ENCODE data around the gene SLC35F4. TPM values are rescaled to one million over a fixed set of nuclear protein-coding genes. Genes with fewer than 3 reads are reported as not detected.

Gene SLC35F4
- total RNA-seq, 1 experiment from 2014 or later = not detected

DNA sequence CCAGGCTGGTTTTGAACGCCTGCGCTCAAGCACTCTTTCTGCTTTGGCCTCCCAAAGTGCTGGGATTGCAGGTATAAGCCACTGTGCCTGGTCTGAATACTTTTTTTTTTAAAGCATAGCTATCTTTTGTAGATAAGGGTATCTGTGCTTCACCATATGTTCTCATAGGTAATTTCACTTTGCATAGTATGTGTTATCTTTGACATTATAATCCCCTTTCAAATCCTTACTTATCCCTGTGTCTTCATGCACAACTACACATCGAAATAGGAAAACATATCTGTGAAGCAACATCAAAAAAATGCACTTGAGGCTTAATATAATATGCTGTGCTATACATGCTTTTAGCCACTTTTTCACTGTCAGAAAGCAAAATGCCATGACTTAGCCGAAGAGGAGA, 94.1 kb downstream of the SLC35F4 start:
- Histone ChIP-seq H3K9ac (ENCODE audit: low read length) (no peak overlapping the region), H2AFZ (ENCODE audit: low read depth, low read length, poor library complexity, severe bottlenecking) (no peak overlapping the region), H3K4me3 (replicated peaks in 1 of 2; ENCODE audit: low read depth in 1 of 2, low read length in 2 of 2) (no peak overlapping the region), H3K36me3 (ENCODE audit: control insufficient read depth in 1 of 2, insufficient read depth in 2 of 2, low read length in 2 of 2) (no peaks in the 10 kb centered on the region), H3K9me2 (ENCODE audit: insufficient read depth) (no peaks in the 10 kb centered on the region), H3K27me3 (ENCODE audit: insufficient read depth, low read length) (no peaks in the 10 kb centered on the region; the same call in none of the 2 replicates), H3K27ac (ENCODE audit: low read depth, low read length) (no peak overlapping the region), H3K9me3 (ENCODE audit: control insufficient read depth in 1 of 2, insufficient read depth in 1 of 2, low read depth in 1 of 2, low read length in 2 of 2) (no peaks in the 10 kb centered on the region), H3K79me2 (ENCODE audit: insufficient read depth, low read length) (no peaks in the 10 kb centered on the region), H4K20me1 (ENCODE audit: insufficient read depth) (no peaks in the 10 kb centered on the region; the same call in 1 of the 2 replicates), H3K4me1 (ENCODE audit: control insufficient read depth in 1 of 2, insufficient read depth in 2 of 2, low read length in 2 of 2) (no peaks in the 10 kb centered on the region), H3K4me2 (ENCODE audit: low read length) (no peak overlapping the region)
- RAD21 ChIA-PET (ENCODE audit: low non-redundant PET in 1 of 2, low total read pairs in 2 of 2, uncharacterized antibody in 2 of 2, unreplicated experiment in 2 of 2) = no interaction called here
- DNase-seq (ENCODE audit: low read depth, low spot score) (no peak), ATAC-seq (no peak)
- POLR2A ChIA-PET = no interaction called here
- CTCF ChIA-PET = no interaction called here
- no TSS peak for BruUV-seq (replicated peaks)
- intact Hi-C loops (cut with micrococcal nuclease) = no loop called here
- TF ChIP-seq ZFX (IDR thresholded peaks at IDR 0.05) (no peak), EZH2 (IDR thresholded peaks at IDR 0.05) (no peak)
- TF ChIP-seq, protein P1, sequence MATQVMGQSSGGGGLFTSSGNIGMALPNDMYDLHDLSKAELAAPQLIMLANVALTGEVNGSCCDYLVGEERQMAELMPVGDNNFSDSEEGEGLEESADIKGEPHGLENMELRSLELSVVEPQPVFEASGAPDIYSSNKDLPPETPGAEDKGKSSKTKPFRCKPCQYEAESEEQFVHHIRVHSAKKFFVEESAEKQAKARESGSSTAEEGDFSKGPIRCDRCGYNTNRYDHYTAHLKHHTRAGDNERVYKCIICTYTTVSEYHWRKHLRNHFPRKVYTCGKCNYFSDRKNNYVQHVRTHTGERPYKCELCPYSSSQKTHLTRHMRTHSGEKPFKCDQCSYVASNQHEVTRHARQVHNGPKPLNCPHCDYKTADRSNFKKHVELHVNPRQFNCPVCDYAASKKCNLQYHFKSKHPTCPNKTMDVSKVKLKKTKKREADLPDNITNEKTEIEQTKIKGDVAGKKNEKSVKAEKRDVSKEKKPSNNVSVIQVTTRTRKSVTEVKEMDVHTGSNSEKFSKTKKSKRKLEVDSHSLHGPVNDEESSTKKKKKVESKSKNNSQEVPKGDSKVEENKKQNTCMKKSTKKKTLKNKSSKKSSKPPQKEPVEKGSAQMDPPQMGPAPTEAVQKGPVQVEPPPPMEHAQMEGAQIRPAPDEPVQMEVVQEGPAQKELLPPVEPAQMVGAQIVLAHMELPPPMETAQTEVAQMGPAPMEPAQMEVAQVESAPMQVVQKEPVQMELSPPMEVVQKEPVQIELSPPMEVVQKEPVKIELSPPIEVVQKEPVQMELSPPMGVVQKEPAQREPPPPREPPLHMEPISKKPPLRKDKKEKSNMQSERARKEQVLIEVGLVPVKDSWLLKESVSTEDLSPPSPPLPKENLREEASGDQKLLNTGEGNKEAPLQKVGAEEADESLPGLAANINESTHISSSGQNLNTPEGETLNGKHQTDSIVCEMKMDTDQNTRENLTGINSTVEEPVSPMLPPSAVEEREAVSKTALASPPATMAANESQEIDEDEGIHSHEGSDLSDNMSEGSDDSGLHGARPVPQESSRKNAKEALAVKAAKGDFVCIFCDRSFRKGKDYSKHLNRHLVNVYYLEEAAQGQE (IDR thresholded peaks at IDR 0.05; ENCODE audit: low read depth) = no peak

DNA sequence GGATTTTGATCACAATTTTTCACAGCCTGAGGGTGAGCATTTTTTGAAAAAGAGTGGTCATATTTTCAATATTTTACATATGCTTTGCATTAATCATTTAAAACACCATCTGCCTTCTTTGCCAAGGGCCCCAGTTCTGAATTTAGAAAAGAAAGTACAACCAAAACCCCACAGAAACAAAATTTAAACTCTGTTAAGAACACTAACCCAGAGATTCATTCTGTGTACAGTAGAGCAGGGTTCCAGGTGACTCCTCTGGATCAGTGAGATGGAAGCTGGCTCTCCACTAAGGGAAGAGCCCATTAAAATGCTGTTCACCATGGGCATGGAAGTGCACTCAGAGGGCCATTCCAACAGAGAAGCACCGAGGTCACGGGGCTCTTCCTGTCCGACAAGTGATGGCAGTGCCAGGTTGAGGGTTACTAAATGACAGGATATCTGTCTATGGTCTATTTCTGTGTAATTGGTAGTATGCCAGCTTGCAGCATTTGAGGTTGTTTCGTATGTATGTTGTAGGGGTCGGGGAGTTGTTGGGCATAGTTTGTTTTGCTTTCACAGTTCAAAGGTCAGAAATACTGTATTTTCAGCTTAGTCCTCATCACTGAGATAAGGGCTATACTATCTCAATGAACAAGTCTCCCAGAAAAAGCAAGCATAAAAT, 95.9 kb downstream of the SLC35F4 start:
- no peaks in the 10 kb centered on the region for H3K36me3 ChIP-seq (ENCODE audit: control insufficient read depth in 1 of 2, insufficient read depth in 2 of 2, low read length in 2 of 2)
- no peak for ATAC-seq

More for the DNA sequence above, 95.9 kb downstream of the SLC35F4 start:
- Histone ChIP-seq H3K9ac (ENCODE audit: low read length) (no peak overlapping the region), H3K27ac (ENCODE audit: low read depth, low read length) (no peak overlapping the region), H2AFZ (ENCODE audit: low read depth, low read length, poor library complexity, severe bottlenecking) (no peak overlapping the region), H3K27me3 (ENCODE audit: insufficient read depth, low read length) (no peaks in the 10 kb centered on the region; the same call in none of the 2 replicates), H3K9me3 (ENCODE audit: control insufficient read depth in 1 of 2, insufficient read depth in 1 of 2, low read depth in 1 of 2, low read length in 2 of 2) (no peaks in the 10 kb centered on the region), H3K79me2 (ENCODE audit: insufficient read depth, low read length) (no peaks in the 10 kb centered on the region), H3K9me2 (ENCODE audit: insufficient read depth) (no peaks in the 10 kb centered on the region), H3K4me2 (ENCODE audit: low read length) (no peak overlapping the region), H4K20me1 (ENCODE audit: insufficient read depth) (no peaks in the 10 kb centered on the region; the same call in 1 of the 2 replicates), H3K4me3 (replicated peaks in 1 of 2; ENCODE audit: low read depth in 1 of 2, low read length in 2 of 2) (no peak overlapping the region), H3K4me1 (ENCODE audit: control insufficient read depth in 1 of 2, insufficient read depth in 2 of 2, low read length in 2 of 2) (no peaks in the 10 kb centered on the region)
- CTCF ChIA-PET = no interaction called here
- intact Hi-C loops (cut with micrococcal nuclease) = no loop called here
- DNase-seq (ENCODE audit: low read depth, low spot score) = no peak
- no TSS peak for BruUV-seq (replicated peaks)
- POLR2A ChIA-PET = no interaction called here
- TF ChIP-seq SRF (IDR thresholded peaks at IDR 0.05; ENCODE audit: low read depth) = no peak
- TF ChIP-seq ZFX (IDR thresholded peaks at IDR 0.05) = no peak
- TF ChIP-seq ELF1 (IDR thresholded peaks at IDR 0.05; ENCODE audit: borderline replicate concordance, low read depth) = no peak
- TF ChIP-seq CEBPB (IDR thresholded peaks at IDR 0.05; ENCODE audit: low read depth) = no peak
- TF ChIP-seq, protein P2, sequence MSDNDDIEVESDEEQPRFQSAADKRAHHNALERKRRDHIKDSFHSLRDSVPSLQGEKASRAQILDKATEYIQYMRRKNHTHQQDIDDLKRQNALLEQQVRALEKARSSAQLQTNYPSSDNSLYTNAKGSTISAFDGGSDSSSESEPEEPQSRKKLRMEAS (IDR thresholded peaks at IDR 0.05) = no peak
- RAD21 ChIA-PET (ENCODE audit: low non-redundant PET in 1 of 2, low total read pairs in 2 of 2, uncharacterized antibody in 2 of 2, unreplicated experiment in 2 of 2) = no interaction called here
